AG04450 (cell line): Measurements from ENCODE around the gene PAX7. TPM values are rescaled to one million over a fixed set of nuclear protein-coding genes. Genes with fewer than 3 reads are reported as not detected.

ENCODE experiments used
- CTCF ChIA-PET: fragments of 300-600, 350-600 bp; formaldehyde crosslinking; extraction: SDS; loops from one replicate; lab custom pipeline; 2022; ENCODE audit warnings: antibody characterized with exemption, inconsistent platforms; lab: Charles Lee
- POLR2A ChIA-PET: fragments of 350-600 bp; formaldehyde crosslinking; extraction: SDS; loops from one replicate; lab custom pipeline; 2021; ENCODE audit warnings: antibody characterized with exemption, inconsistent platforms; lab: Yijun Ruan, JAX
- DNase-seq: peaks from one replicate; pipeline ENCODE4 v3.0.0-alpha.2; 2011; ENCODE audit warnings: low read depth, low spot score
- H3K27ac ChIP-seq: one replicate; pipeline ENCODE4 v1.5.1; 2012; ENCODE audit warnings: low read depth, low read length, control low read depth
- H3K27me3 ChIP-seq: one replicate; pipeline ENCODE4 v1.6.0; 2012; ENCODE audit warnings: low read length; ENCODE audit not compliant: control insufficient read depth, insufficient read depth
- H3K4me3 ChIP-seq: 2 replicates; pipeline ENCODE4 v1.5.1; 2011; ENCODE audit warnings: mild to moderate bottlenecking, low read depth, low read length, control low read depth
- H3K9me3 ChIP-seq: 2 replicates; pipeline ENCODE4 v1.5.1; 2012; ENCODE audit warnings: low read length; ENCODE audit not compliant: control insufficient read depth, insufficient read depth
- polyA plus RNA-seq: library from polyadenylated mRNA; depleted of rRNA; stranded (reverse); fragments of >200 nt; gene quantifications from 2 replicates; pipeline ENCODE4 v1.2.3, GENCODE V29; 2011
- TF ChIP-seq, protein P1 (sequence below): IDR thresholded peaks from 2 replicates; pipeline ENCODE4 v1.5.1; 2011; ENCODE audit warnings: low read depth, low read length, control low read depth, inconsistent platforms

Gene PAX7
- polyA plus RNA-seq, 1 experiment, result not detected

DNA sequence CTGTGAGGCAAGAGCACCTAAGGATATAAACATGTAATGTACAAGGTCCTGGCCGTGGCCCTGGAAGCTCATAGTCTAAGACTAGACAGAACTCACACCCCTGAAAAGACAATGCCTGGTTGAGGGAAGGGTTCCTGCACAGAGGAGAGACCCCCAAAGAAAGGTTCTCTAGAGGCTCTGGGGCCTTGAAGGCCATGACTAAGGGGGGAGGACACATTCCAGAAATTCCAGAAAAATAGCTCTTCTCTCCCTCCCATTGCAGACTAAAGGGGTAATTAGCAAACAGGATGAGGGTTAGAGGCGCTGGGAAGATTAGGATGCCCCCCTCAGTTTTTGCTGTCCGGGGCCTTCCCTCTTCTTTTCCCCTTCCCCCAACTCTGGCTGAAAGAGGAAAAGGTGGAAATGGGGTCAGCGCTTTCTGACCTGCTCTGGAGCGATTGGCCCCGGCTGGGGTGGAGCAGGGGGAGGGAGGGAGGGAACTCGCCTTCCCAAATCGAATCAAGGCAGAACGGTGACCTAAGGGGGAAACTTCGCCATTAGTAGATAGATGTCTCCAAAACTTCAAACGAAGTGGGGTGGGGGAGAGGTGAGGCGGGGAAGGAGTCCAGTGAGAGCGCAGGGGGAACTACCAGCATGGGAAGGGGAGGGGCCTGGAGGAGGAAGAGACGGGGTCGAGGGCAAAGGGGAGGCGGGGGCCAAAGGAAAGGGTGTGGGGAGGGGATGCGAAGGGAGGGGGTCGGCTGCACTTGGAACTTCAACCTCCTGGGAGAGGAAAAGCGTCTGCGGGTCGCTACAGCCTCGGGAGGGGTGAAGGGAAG lies 11.8 kb downstream of the PAX7 start:
- ChIA-PET CTCF (no interaction called here), POLR2A (no interaction called here)
- Histone ChIP-seq H3K4me3 (no peak overlapping the region), H3K27ac (no peak overlapping the region), H3K27me3 (peaks cover 93% of the 10 kb centered on the region), H3K9me3 (peaks cover 4% of the 10 kb centered on the region; the same call in 1 of the 2 replicates)
- no peak for DNase-seq
- TF ChIP-seq, protein P1, sequence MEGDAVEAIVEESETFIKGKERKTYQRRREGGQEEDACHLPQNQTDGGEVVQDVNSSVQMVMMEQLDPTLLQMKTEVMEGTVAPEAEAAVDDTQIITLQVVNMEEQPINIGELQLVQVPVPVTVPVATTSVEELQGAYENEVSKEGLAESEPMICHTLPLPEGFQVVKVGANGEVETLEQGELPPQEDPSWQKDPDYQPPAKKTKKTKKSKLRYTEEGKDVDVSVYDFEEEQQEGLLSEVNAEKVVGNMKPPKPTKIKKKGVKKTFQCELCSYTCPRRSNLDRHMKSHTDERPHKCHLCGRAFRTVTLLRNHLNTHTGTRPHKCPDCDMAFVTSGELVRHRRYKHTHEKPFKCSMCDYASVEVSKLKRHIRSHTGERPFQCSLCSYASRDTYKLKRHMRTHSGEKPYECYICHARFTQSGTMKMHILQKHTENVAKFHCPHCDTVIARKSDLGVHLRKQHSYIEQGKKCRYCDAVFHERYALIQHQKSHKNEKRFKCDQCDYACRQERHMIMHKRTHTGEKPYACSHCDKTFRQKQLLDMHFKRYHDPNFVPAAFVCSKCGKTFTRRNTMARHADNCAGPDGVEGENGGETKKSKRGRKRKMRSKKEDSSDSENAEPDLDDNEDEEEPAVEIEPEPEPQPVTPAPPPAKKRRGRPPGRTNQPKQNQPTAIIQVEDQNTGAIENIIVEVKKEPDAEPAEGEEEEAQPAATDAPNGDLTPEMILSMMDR, result no peak

DNA sequence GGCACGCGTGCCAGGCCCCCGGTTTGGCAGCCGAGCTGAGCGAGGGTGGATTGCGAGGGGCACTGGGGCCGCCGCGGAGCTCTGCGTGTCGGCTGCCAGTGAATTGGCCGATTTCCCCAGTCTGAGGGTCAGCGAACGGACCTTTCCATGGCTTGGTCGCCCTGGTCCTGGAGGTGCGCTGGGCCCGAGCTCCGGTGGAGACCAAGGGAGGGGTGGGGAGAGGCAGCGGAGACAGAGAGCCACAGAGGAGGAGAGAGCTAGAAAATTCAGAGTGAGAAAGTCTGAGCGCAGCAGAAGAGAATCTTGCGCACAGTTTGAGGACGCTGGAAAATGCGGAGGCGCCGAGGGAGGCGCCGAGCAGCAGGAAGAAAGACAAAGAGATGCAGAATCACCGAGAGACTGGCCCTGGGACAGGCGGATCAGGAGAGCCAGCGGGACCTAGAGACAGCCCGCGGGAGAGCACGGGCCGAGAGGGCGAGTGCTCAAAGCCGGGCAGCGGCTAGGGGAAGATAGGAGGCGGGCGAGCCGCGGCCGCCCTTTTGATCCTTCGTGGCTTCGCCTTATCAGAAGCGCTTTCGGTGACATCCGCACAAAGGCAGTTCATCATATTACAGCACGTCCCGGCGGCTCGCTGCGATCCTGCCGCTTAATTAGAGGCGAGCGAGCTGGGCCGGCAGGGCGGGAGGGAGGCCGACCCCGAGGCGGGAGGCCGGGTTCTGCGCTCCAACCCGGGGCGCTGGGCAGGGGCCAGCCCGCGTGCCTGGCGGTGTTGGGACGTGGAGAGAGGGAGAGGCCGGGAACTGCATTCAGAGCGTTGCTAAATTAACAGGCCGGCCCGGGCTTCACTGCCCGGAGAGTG lies 12.7 kb downstream of the PAX7 start:
- H3K27me3 ChIP-seq, result peaks cover 93% of the 10 kb centered on the region
- peaks cover 4% of the 10 kb centered on the region; the same call in 1 of the 2 replicates for H3K9me3 ChIP-seq
- H3K27ac ChIP-seq, result no peak overlapping the region
- ChIA-PET POLR2A (no interaction called here), CTCF (no interaction called here)
- no peak overlapping the region for H3K4me3 ChIP-seq
- DNase-seq, result no peak
- TF ChIP-seq, protein P1, result no peak

GRCh38 chr1:18644013-18644399 lies 13.4 kb downstream of the PAX7 start:
- ChIA-PET CTCF (interaction anchor here (0.6 kb wide), 1 partner anchor 698 kb away, joined by 11 read pairs; no protein-coding TSS in a partner anchor), POLR2A (no interaction called here)
- Histone ChIP-seq H3K9me3 (peaks cover 4% of the 10 kb centered on the region; the same call in 1 of the 2 replicates), H3K27ac (no peak overlapping the region), H3K4me3 (no peak overlapping the region), H3K27me3 (peaks cover 89% of the 10 kb centered on the region)
- TF ChIP-seq, protein P1, result no peak
- DNase-seq, result no peak

DNA sequence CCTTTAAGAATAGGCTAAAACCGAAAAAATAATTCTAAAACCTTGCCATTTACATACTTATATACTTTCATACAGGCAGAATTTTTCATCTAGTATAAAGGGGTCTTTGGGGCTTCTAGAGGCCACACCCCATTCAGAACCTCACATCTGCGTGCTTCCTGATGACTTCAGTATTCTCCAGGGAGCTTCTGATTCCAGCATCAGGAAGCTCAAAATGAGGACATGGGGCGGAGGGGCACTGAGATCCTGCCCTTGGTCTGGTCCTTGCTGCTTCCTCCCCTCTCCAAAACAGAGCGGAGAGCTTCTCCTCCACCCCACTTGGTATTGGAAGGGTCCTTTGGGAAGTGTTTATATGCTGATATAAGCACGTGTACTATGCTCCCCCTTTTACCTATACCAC lies 13.8 kb downstream of the PAX7 start:
- ChIA-PET CTCF (interaction anchor here (0.6 kb wide), 1 partner anchor 697 kb away, joined by 11 read pairs; no protein-coding TSS in a partner anchor), POLR2A (no interaction called here)
- Histone ChIP-seq H3K4me3 (no peak overlapping the region), H3K27ac (no peak overlapping the region), H3K27me3 (peaks cover 89% of the 10 kb centered on the region), H3K9me3 (peaks cover 4% of the 10 kb centered on the region; the same call in 1 of the 2 replicates)
- TF ChIP-seq, protein P1, result no peak
- no peak for DNase-seq
